ENCODE data around the gene C16orf87.

The C16orf87 gene

GRCh38 chr16:46811682-46812081 is 19.3 kb downstream of the C16orf87 start (continued):
- TF ChIP-seq ZBTB49 (tag by site-specific recombination; IDR thresholded peaks at IDR 0.05; ENCODE audit: low read depth) = no peak

- CTCF ChIA-PET = interaction anchor here (0.5 to 0.8 kb wide), 3 partner anchors 11 to 138 kb away, joined by 3 read pairs; no protein-coding TSS in a partner anchor
These were observed 22.0 kb downstream of the C16orf87 start for GRCh38 chr16:46808997-46809396.

GRCh38 chr16:46807336-46807735 is 23.6 kb downstream of the C16orf87 start:
- Histone ChIP-seq H3K9me3 (ENCODE audit: control insufficient read depth, insufficient read depth, low read depth, low read length) (no peaks in the 10 kb centered on the region), H3K36me3 (ENCODE audit: control insufficient read depth in 2 of 2, insufficient read depth in 1 of 2, low read length in 2 of 2) (peaks cover 3 to 20% of the 10 kb centered on the region in 2 experiments), H3K27ac (ENCODE audit: extremely low read depth, low read depth, low read length) (no peak overlapping the region), H3K4me1 (ENCODE audit: control insufficient read depth, insufficient read depth, low read length) (peaks cover 7% of the 10 kb centered on the region; the same call in 1 of the 2 replicates), H3K4me3 (ENCODE audit: low read depth, low read length) (no peak overlapping the region)
- CTCF ChIA-PET = interaction anchor here (0.6 to 0.7 kb wide), 2 partner anchors 9 to 855 kb away, joined by 4 to 5 read pairs; no protein-coding TSS in a partner anchor
- TF ChIP-seq MEIS1 (CRISPR knock-in tag; IDR thresholded peaks at IDR 0.05; ENCODE audit: borderline replicate concordance) = no peak
- TF ChIP-seq SALL2 (tag by site-specific recombination; IDR thresholded peaks at IDR 0.05; ENCODE audit: borderline replicate concordance) = no peak
- TF ChIP-seq ZNF639 (tag by site-specific recombination; IDR thresholded peaks at IDR 0.05) = no peak
- no peak for TF ChIP-seq OSR2 (tag by site-specific recombination; IDR thresholded peaks at IDR 0.05)
- TF ChIP-seq HOXA7 (CRISPR knock-in tag; IDR thresholded peaks at IDR 0.05; ENCODE audit: borderline replicate concordance) = no peak
- TF ChIP-seq YY2 (tag by site-specific recombination; IDR thresholded peaks at IDR 0.05) = no peak
- no peak for TF ChIP-seq ZNF239 (tag by site-specific recombination; IDR thresholded peaks at IDR 0.05)
- no peak for TF ChIP-seq HOXD13 (CRISPR knock-in tag; IDR thresholded peaks at IDR 0.05; ENCODE audit: borderline replicate concordance)
- TF ChIP-seq GLI4 (tag by site-specific recombination; IDR thresholded peaks at IDR 0.05) = no peak
- no peak for TF ChIP-seq ZBTB6 (tag by site-specific recombination; IDR thresholded peaks at IDR 0.05)
- TF ChIP-seq ZBTB48 (tag by site-specific recombination; IDR thresholded peaks at IDR 0.05) = no peak
- no peak for TF ChIP-seq ZNF510 (tag by site-specific recombination; IDR thresholded peaks at IDR 0.05; ENCODE audit: insufficient replicate concordance)
- POLR2A ChIA-PET = no interaction called here

More at GRCh38 chr16:46808997-46809396, 22.0 kb downstream of the C16orf87 start:
- Histone ChIP-seq H3K4me1 (ENCODE audit: control insufficient read depth, insufficient read depth, low read length) (peaks cover 7% of the 10 kb centered on the region; the same call in 1 of the 2 replicates), H3K36me3 (ENCODE audit: control insufficient read depth in 2 of 2, insufficient read depth in 1 of 2, low read length in 2 of 2) (peaks cover 3 to 15% of the 10 kb centered on the region in 2 experiments), H3K27ac (ENCODE audit: extremely low read depth, low read depth, low read length) (no peak overlapping the region), H3K4me3 (ENCODE audit: low read depth, low read length) (no peak overlapping the region), H3K9me3 (ENCODE audit: control insufficient read depth, insufficient read depth, low read depth, low read length) (no peaks in the 10 kb centered on the region)
- POLR2A ChIA-PET = interaction anchor here (0.7 kb wide), 2 partner anchors 20 to 1574 kb away, joined by 4 to 7 read pairs; no protein-coding TSS in a partner anchor
- TF ChIP-seq ZNF600 (tag by site-specific recombination; IDR thresholded peaks at IDR 0.05) (no peak), ZNF501 (tag by site-specific recombination; IDR thresholded peaks at IDR 0.05) (no peak), KLF17 (tag by site-specific recombination; IDR thresholded peaks at IDR 0.05) (no peak), PRDM10 (tag by site-specific recombination; IDR thresholded peaks at IDR 0.05) (no peak)

Data from HEK293 (cell line).